GM12865 (cell line): ENCODE measurements around the gene L3MBTL1.

Experiments used
- DNase-seq: peaks from one replicate; pipeline ENCODE4 v3.0.0; 2010; ENCODE audit warnings: low read depth
- H3K4me3 ChIP-seq: 2 replicates; pipeline ENCODE4 v1.5.1; 2011; ENCODE audit warnings: mild to moderate bottlenecking, low read depth, low read length, control low read depth
- TF ChIP-seq, protein P1 (sequence below): IDR thresholded peaks from 2 replicates; pipeline ENCODE4 v1.5.1; 2011; ENCODE audit warnings: low read length, control low read depth, low read depth, inconsistent platforms; ENCODE audit not compliant: insufficient read depth; ENCODE audit errors: missing control alignments

Gene L3MBTL1

DNA sequence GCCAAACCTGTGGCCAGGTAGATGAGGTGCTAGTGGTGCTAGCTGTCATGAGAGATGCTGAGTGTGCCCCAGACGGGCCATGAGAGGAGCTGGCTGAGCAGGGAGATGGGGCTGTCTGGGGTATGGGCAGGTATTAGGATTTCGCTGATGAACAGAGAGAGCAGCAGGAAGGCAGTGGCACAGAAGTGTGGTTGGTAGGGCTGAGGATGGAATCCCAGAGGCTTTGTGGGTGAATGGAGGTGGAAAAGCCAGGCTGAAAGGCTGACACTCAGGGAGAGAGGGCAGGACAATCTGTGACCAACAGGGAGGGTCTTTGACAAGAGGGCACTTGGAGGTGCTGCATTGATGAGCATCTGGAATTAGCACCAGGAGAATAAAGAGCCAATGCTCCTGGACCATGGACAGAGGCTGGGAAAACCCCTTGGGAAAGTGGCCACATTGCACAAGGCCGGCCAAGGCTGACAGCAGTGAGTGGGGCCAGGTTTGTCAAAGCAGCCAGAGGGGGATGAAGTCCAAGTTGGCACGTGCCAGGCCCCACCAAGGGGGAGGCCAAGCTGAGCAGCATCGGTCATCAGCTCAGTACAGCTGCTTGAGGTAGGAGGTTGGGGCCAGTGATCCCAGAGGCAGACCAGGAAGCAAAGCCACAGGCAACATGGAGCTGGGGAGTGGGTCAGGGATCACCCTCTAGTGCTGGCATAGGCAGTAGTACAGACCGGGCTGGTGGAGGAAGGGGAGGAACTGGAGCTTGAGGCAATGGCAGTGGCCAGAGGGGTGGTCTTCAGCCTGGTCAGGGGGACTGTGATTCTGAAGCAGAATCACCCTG, 31.6 kb downstream of the L3MBTL1 start:
- no peak overlapping the region for H3K4me3 ChIP-seq
- TF ChIP-seq, protein P1, sequence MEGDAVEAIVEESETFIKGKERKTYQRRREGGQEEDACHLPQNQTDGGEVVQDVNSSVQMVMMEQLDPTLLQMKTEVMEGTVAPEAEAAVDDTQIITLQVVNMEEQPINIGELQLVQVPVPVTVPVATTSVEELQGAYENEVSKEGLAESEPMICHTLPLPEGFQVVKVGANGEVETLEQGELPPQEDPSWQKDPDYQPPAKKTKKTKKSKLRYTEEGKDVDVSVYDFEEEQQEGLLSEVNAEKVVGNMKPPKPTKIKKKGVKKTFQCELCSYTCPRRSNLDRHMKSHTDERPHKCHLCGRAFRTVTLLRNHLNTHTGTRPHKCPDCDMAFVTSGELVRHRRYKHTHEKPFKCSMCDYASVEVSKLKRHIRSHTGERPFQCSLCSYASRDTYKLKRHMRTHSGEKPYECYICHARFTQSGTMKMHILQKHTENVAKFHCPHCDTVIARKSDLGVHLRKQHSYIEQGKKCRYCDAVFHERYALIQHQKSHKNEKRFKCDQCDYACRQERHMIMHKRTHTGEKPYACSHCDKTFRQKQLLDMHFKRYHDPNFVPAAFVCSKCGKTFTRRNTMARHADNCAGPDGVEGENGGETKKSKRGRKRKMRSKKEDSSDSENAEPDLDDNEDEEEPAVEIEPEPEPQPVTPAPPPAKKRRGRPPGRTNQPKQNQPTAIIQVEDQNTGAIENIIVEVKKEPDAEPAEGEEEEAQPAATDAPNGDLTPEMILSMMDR = no peak
- DNase-seq = no peak

DNA sequence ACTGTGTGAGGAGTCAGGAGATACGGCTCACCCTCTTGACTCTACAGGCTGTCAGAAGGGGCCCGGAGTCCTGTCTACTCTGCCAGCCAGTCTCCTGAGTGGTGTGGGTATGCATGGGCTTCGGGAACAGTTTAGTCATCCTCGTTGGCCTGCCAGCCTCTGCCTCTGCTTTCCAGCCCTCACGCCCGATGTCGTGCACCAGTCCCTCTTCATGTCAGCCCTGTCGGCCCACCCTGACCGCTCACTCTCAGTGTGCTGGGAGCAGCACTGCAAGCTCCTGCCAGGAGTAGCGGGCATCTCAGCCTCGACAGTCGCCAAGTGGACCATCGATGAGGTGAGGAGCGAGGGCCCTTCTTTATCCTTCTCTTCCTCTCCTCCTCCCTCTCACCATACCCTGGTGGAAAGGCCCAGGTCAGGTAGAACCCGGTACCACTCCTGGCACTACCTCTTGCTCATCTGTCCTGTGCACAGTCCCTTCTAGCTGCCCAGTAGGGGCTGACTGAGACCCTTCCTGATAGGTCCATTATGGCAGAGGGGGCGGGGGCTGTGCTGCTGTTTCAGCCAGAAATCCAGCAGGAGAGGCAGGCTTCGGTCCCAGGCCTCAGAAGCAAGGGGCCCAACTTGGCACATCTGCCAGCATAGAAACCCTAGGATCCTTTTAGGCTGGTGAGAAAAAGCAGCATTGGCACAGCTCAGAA, 32.6 kb downstream of the L3MBTL1 start:
- TF ChIP-seq, protein P1 = no peak
- no peak overlapping the region for H3K4me3 ChIP-seq
- DNase-seq = no peak

DNA sequence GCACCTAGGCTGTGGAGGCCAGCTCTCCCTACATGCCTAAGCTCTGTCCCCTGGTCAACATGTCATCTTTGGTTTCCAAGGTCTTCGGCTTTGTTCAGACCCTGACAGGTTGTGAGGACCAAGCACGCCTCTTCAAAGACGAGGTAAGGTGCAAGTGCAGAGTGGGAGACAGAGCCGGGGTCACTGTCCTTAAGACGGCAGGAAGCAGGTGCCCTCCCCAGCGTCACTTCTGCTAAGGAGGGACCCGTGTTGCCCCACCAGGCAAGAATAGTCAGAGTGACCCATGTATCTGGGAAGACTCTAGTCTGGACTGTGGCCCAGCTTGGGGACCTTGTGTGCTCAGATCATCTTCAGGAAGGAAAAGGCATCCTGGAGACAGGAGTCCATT, 33.2 kb downstream of the L3MBTL1 start:
- no peak for DNase-seq
- no peak overlapping the region for H3K4me3 ChIP-seq
- TF ChIP-seq, protein P1 = no peak

DNA sequence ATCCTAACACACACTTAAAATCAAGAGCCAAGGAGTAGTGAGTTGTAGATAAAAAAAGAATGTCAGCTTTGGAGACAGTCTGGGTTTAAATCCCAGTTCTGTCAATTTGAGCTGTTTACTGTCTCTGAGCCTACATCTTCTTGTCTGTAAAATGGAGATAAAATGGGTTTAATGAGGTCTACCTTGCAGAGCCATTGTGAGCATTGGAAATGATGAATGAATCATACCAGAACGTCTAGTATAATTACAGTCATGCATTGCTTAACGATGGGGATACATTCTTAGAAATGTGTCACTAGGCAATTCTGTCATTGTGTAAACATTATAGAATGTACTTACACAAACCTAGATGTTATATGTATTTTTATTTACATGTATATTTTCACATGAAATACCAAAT, 33.7 kb downstream of the L3MBTL1 start:
- TF ChIP-seq, protein P1 = no peak
- no peak overlapping the region for H3K4me3 ChIP-seq
- no peak for DNase-seq

DNA sequence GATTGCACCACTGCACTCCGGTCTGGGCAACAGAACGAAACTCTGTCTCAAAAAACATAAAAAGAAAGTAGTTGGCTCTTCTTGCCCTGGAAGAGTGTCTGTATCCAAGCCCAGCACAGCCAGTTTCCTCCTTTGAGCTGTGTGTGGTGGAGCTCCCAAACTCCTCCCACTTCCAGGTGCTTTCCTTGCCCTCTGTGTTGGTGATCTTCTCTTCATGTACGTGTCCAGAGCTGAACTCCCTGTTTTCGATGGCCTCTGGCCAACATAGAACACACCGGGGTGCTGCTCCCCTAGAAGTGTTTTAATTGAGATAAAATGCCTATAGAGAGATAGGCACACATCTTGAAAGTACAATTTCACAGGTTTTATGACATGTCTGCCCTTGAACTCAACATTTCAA, 34.7 kb downstream of the L3MBTL1 start:
- DNase-seq = no peak
- no peak overlapping the region for H3K4me3 ChIP-seq
- TF ChIP-seq, protein P1 = no peak

DNA sequence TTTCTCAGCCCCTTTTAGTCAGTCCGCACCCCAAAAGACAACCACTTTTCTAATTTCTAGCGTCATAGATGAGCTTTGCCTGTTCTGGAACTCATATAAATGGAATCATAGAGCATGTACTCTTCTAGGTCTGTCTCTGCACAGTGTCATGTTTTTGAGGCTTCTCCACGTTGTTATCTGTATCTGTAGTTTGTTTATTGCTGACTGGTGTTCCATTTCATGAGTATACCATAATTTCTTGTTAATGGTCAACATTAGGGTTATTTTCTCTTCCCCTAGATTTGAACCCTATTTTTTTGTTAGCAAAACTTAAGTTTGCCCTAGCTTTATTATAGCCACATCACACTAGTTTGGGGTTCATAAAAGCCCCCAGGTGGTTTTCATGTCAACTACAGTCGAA, 35.2 kb downstream of the L3MBTL1 start:
- DNase-seq = no peak
- TF ChIP-seq, protein P1 = no peak

More for the DNA sequence above, 35.2 kb downstream of the L3MBTL1 start:
- no peak overlapping the region for H3K4me3 ChIP-seq
